Fibroblast of lung (primary cell): ENCODE data around the gene POLG.

Experiments used
- CTCF ChIP-seq, 2 donors: IDR thresholded peaks in 1 of 2; conservative IDR thresholded peaks in 1 of 2; 1 replicate in 1 of 2; 2 replicates in 1 of 2; pipeline ENCODE4 v1.5.1; 2011 to 2012; ENCODE audit warnings: low read length in 2 of 2, control low read depth in 1 of 2, inconsistent platforms in 1 of 2, low read depth in 1 of 2, mild to moderate bottlenecking in 1 of 2
- EZH2 ChIP-seq: IDR thresholded peaks from 2 replicates; pipeline ENCODE4 v1.5.1; 2012; ENCODE audit warnings: low read length, control low read depth, mild to moderate bottlenecking; ENCODE audit errors: missing control alignments

- TF ChIP-seq EZH2 = no peak
- no peak for TF ChIP-seq CTCF (conservative IDR thresholded peaks at IDR 0.05 in 1 of 2, IDR thresholded peaks at IDR 0.05 in 1 of 2; ENCODE audit: low read depth in 1 of 2, low read length in 2 of 2)
Observed at GRCh38 chr15:89365462-89366065, 30.9 kb upstream of the POLG start.
